Activated CD4-positive, alpha-beta T cell treated with anti-CD3 and anti-CD28 coated beads for 4 hours (primary cell): ENCODE measurements around the gene UNKL.

Experiments
- DNase-seq, 2 donors: peaks; one replicate each; pipeline ENCODE4 v3.0.0-alpha.2; 2020

UNKL gene

GRCh38 chr16:1348441-1348840 is 66.1 kb downstream of the UNKL start:
- no peak for DNase-seq

DNA sequence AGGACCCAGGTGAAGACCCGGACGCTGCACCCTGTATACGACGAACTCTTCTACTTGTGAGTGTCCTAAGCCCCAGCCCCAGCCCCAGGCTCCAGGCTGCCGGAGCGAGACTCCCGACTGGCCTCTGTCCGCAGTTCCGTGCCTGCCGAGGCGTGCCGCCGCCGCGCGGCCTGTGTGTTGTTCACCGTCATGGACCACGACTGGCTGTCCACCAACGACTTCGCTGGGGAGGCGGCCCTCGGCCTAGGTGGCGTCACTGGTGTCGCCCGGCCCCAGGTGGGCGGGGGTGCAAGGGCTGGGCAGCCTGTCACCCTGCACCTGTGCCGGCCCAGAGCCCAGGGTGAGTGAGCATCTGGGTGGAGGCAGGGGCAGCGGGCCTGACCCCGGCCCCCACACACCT is 66.5 kb downstream of the UNKL start:
- DNase-seq: no peak

GRCh38 chr16:1347286-1347855 is 67.1 kb downstream of the UNKL start:
- DNase-seq: no peak

DNA sequence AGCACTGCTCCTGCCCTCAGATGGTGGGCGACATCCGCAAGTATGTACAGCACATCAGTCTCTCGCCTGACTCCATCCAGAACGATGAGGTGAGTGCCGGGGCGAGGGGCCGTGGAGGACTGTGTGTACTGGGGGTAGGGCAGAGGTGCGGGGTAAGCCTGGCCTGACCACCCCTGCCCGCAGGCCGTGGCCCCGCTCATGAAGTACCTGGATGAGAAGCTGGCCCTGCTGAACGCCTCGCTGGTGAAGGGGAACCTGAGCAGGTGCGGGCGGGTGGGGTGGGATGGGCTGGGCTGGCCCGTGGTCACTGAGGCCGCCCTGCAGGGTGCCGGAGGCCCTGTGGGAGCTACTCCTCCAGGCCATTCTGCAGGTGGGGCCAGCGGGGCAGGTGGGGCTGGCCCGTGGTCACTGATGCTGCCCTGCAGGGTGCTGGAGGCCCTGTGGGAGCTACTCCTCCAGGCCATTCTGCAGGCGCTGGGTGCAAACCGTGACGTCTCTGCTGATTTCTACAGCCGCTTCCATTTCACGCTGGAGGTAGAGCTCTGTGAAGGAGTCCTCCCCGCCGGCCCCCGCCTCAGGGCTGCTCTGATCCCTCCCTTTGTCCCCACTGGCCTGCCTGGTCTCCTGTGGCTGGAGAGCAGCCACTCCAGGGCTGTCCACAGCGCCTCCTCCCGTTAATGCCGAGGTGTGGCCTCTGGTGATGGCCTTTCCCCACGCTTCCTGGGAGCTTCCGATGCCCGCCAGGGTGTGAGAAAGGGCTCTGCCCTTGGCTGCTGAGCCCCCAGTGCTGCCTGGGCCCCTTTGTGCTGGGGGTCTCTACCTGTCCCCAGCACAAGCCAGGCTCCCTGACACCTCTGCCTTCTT is 67.8 kb downstream of the UNKL start:
- DNase-seq: no peak

GRCh38 chr16:1345651-1346421 is 68.7 kb downstream of the UNKL start:
- no peak for DNase-seq

DNA sequence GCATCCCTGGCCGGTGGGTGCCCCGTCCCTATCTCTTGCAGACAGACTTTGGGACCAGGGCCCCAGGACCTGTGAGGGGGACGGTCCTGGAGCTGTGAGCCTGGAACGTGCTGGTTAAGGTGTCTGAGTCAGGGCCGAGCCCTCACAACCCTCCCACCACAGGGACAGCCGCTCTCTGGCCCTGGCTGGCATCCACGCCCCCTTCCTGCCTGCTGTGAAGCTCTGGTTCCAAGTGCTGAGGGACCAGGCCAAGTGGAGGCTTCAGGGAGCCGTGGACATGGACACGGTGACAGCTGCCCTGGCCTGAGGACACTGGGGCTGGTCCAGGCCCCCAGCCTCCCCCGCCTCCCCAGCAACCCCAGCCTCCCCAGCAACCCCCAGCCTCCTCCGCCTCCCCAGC is 69.4 kb downstream of the UNKL start:
- no peak for DNase-seq

GRCh38 chr16:1344499-1344898 is 70.0 kb downstream of the UNKL start:
- no peak for DNase-seq

GRCh38 chr16:1343428-1344242 is 70.9 kb downstream of the UNKL start:
- no peak for DNase-seq

DNA sequence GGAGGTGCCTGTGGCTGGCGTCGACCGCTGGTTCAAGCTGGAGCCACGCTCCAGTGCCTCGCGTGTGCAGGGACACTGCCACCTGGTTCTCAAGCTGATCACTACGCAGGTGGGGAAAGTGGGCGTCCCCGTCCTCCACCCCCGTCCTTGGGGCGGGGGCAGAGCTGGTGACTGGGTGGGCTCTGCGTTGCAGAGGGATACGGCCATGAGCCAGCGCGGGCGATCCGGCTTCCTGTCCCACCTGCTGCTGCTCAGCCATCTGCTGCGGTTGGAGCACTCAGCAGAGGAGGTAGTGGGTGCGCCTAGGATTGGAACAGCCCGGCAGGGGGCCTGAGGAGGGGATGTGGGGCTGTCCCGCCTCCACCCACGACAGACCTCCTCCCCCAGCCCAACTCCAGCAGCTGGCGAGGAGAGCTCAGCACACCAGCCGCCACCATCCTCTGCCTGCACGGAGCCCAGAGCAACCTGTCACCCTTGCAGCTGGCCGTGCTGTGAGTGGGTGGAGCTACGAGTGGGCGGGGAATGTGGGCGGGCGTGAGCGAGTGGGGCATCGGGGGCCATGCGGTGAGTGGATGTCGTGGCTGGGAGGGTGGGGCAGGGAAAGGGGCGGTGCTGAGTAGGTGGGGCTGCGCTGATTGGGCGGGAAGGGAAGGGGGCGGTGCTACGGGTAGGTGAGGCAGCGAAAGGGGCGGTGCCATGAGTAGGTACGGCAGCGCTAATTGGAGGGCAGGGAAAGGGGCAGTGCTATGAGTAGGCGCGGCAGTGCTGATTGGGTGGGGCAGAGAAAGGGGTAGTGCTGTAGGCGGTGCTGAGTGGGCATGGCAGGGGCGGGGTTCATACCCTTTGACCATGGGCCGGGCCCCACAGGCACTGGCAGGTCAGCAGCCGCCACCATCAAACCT is 71.7 kb downstream of the UNKL start:
- DNase-seq: peak; percentile 92 to 94

DNA sequence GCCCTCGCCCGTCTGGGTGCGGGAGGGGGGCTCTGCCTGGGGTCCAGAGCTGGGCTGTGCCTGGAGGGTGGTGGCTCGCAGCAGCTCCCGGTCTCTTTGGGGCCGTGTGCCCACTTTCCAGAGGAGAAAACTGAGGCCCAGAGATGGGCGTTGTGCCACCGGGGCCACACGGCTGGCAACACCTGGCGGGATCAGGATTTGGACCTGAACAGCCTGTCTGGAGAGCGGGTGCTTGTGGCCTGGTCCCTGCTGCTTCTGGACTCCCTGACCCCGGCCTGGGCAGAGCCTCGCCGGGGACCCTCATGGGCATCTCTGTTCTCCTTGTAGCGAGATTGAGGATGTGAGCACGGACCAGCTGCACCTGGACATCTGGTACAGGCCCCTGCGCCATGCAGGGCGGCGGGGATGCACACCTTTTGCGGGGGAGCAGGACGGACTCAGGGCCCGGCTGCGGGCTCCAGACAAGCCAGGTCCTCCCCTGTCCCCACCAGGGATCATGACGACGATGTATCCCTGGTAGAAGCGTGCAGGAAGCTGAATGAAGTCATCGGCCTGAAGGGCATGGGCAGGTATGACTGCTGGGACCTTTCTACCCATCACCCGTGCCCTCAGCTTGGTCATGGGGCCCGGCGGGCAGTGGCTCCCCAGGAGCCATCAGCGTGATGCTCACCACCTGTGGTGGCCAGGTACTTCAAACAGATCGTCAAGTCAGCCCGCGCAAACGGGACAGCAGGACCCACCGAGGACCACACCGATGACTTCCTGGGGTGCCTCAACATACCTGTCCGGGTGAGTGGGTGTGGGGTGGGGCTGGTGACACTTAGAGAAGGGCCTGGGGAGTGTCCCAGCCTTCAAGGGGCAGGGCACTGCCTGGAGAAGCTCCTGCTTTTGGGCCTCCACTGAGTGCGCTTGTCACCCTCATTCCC is 72.7 kb downstream of the UNKL start:
- no peak for DNase-seq

GRCh38 chr16:1340730-1341494 is 73.6 kb downstream of the UNKL start:
- no peak for DNase-seq

DNA sequence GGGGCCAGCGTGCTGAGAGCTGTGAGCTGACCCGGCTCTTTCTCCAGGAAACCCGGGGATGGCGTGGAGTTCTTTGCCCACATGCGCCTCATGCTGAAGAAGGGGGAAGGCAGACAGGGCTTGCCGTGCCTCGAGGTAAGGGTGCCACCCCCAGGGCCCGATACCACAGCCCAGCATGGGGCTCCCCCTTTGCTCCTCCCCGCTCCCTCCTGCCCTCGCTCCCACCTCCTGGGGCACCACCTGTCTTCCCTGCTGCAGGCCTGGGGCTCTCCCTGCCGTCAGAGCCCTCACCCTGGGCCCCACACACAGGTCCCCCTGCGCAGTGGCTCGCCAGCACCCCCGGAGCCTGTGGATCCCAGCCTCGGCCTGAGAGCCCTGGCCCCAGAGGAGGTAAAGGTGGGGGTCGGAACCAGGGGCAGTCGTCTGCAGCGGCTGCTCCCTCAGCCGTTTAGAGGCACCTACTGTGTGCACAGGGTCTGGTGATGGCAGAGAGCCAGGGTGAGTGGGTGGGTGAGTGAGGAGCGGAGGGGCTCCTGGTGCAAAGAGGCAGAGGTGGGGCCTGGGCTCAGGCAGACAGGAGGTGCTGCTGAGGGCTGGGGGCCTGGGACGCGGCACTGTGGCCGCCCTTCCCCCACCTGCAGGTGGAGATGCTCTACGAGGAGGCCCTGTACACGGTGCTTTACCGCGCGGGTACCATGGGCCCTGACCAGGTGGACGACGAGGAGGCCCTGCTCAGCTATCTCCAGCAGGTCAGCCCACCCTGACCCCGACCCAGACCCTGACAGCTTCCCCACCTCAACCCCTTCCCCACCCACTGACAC is 75.4 kb downstream of the UNKL start:
- DNase-seq: no peak

GRCh38 chr16:1338119-1338730 is 76.3 kb downstream of the UNKL start:
- no peak for DNase-seq

GRCh38 chr16:1337486-1337885 is 77.0 kb downstream of the UNKL start:
- no peak for DNase-seq

- no peak for DNase-seq
Measured at GRCh38 chr16:1336619-1337018, 77.9 kb downstream of the UNKL start.

- no peak for DNase-seq
Measured at GRCh38 chr16:1335996-1336395, 78.5 kb downstream of the UNKL start.

- DNase-seq: no peak
Measured at GRCh38 chr16:1335211-1335971, 79.1 kb downstream of the UNKL start.

- no peak for DNase-seq
Measured at GRCh38 chr16:1334739-1335138, 79.8 kb downstream of the UNKL start.
